GM19238 (cell line): Measurements from ENCODE around the gene CCDC152.

Experiments used
- DNase-seq: peaks from one replicate; pipeline ENCODE4 v3.0.0; 2011; ENCODE audit warnings: low spot score; ENCODE audit not compliant: insufficient read length

The CCDC152 gene

DNA sequence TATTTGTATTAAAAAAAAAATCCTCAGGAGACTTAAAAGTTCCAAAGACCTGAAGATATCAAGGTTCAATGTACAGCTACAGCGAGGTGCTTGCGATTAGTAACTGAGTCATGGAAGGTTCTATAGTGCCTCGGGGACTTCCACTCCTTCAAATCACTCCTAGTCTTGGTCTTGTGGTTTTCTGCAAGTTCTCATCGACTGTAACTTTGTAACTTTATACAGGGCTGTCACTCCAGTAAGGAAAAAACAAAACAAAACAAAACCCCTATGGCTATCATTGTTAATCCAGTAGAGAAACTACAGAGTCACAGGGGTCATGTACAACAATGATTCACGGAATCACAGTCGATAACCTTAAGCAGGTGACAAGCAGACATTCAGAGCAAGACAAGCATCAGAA, 94.9 kb downstream of the CCDC152 start:
- no peak for DNase-seq
